Prostate gland (tissue), 2 donors: Measurements from ENCODE around the gene MAD1L1. TPM values are rescaled to one million over a fixed set of nuclear protein-coding genes. Genes with fewer than 3 reads are reported as not detected.

Experiments used
- DNase-seq: peaks from one replicate; pipeline ENCODE4 v3.0.0-alpha.2; 2019; ENCODE audit warnings: low spot score
- H3K27ac ChIP-seq, 2 donors: fragments of 200-600 bp; sonication (generic); 2 replicates each; pipeline ENCODE4 v1.5.1; 2017 to 2019
- H3K27me3 ChIP-seq: fragments of 200-600 bp; sonication (generic); replicated peaks from 2 replicates; pipeline ENCODE4 v1.5.1; 2019; ENCODE audit not compliant: insufficient read depth
- H3K36me3 ChIP-seq, 2 donors: fragments of 200-600 bp; sonication (generic); 1 replicate in 1 of 2; 2 replicates in 1 of 2; pipeline versions ENCODE4 v1.5.1 to v1.8.1; 2017 to 2019
- H3K4me1 ChIP-seq: fragments of 200-600 bp; sonication (generic); replicated peaks from 2 replicates; pipeline ENCODE4 v1.5.1; 2019
- H3K4me3 ChIP-seq, 2 donors: fragments of 200-600 bp; sonication (generic); 2 replicates each; pipeline ENCODE4 v1.5.1; 2017 to 2019
- H3K9me3 ChIP-seq: fragments of 200-600 bp; sonication (generic); 2 replicates; pipeline ENCODE4 v1.5.1; 2017
- CTCF ChIP-seq, 4 experiments: fragments of 200-600 bp in 2 of 4; fragments of 450-650 bp in 2 of 4; sonication (generic) in 2 of 4; IDR thresholded peaks; 1 replicate in 3 of 4; 2 replicates in 1 of 4; pipeline ENCODE4 v1.5.1; 2016 to 2019; ENCODE audit warnings: antibody characterized with exemption in 4 of 4, mild to moderate bottlenecking in 2 of 4, moderate library complexity in 2 of 4
- POLR2A ChIP-seq: fragments of 450-650 bp; IDR thresholded peaks from one replicate; pipeline ENCODE4 v1.6.1; 2016; ENCODE audit warnings: antibody characterized with exemption, mild to moderate bottlenecking
- POLR2AphosphoS5 ChIP-seq: sonication (generic); formaldehyde crosslinking; IDR thresholded peaks from one replicate; pipeline ENCODE4 v1.6.1; 2017; ENCODE audit warnings: antibody characterized with exemption
- WGBS: methylation state at CpG from one replicate; pipeline ENCODE4 v1.1.5; 2018; 5-methylcytosine and 5-hydroxymethylcytosine counted together
- intact Hi-C: fragments of 100-400 bp; cut with DNase I; formaldehyde crosslinking; loops from one replicate; pipeline ENCODE4 v1.14.2; 2022
- total RNA-seq, 2 donors: library from RNA; depleted of rRNA; stranded (reverse); fragments of >200 nt; gene quantifications; one replicate each; pipeline ENCODE4 v1.1.0, GENCODE V29; 2016

Gene MAD1L1
- total RNA-seq, 2 donors from 2014 or later = 79.3 to 91.9 TPM

DNA sequence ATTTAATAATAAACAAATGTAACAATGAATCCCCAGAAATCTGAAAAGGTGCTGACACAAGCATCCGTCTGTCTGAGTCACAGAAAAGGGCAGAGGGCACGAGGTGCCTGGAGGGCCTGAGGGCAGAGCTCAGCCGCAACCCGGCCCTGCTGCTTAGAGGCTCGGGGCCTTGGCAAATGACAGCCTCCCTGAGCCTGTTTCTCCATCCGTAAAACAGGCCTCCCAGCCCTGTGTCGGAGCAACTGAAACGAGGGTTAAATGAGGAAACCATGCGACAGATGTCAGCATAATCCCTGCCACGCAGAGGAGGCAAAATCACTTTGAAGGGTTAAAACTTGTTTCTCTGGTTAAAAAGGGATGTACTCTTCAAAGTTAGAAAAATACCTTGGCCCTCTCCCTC lies 34.2 kb upstream of the MAD1L1 start:
- WGBS = 73% methylated on average over 10 of the region's 10 CpGs

GRCh38 chr7:2264158-2264557 lies 31.4 kb upstream of the MAD1L1 start:
- Histone ChIP-seq H3K9me3 (no peaks in the 10 kb centered on the region), H3K27me3 (no peaks in the 10 kb centered on the region), H3K4me1 (no peaks in the 10 kb centered on the region), H3K36me3 (no peaks in the 10 kb centered on the region), H3K4me3 (no peak overlapping the region), H3K27ac (no peak overlapping the region)
- intact Hi-C loops = no loop called here
- DNase-seq = no peak
- TF ChIP-seq POLR2A (no peak), CTCF (IDR thresholded peaks at IDR 0.05) (no peak), POLR2AphosphoS5 (no peak)
- WGBS = 95% methylated on average over 23 of the region's 23 CpGs

More for the DNA sequence above, 34.2 kb upstream of the MAD1L1 start:
- TF ChIP-seq POLR2AphosphoS5 (no peak), CTCF (IDR thresholded peaks at IDR 0.05) (no peak), POLR2A (no peak)
- Histone ChIP-seq H3K36me3 (no peaks in the 10 kb centered on the region), H3K27me3 (no peaks in the 10 kb centered on the region), H3K4me1 (no peaks in the 10 kb centered on the region), H3K9me3 (no peaks in the 10 kb centered on the region), H3K27ac (no peak overlapping the region), H3K4me3 (no peak overlapping the region)
- intact Hi-C loops = no loop called here
- DNase-seq = no peak

DNA sequence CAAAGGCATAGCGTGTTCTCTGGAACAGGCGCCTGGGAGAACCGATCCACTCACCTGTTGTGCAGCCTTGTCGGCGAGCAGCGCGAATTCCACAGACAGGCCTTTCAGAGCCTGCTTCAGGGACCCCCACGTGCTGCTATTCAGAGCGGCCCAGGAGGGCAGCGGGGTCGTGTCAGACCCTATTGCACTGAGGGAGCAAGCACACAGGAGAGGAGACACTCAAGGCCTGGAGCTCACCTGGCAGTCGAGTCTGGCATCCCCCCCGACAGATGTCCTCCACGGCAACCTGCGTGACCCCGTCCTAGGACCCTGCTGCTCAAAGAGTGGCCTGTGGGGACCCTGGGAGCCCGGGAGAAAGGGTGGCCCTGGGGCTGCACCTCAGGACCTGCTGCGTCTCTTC lies 30.4 kb upstream of the MAD1L1 start:
- no peak overlapping the region for H3K4me3 ChIP-seq
- no peak for DNase-seq
- H3K4me1 ChIP-seq = no peaks in the 10 kb centered on the region
- H3K27ac ChIP-seq = no peak overlapping the region
- intact Hi-C loops = no loop called here
- no peaks in the 10 kb centered on the region for H3K36me3 ChIP-seq
- no peaks in the 10 kb centered on the region for H3K9me3 ChIP-seq
- TF ChIP-seq CTCF (IDR thresholded peaks at IDR 0.05) = no peak
- no peak for TF ChIP-seq POLR2A
- no peak for TF ChIP-seq POLR2AphosphoS5
- 93% methylated on average over 18 of the region's 18 CpGs for WGBS
- no peaks in the 10 kb centered on the region for H3K27me3 ChIP-seq

- H3K27ac ChIP-seq = no peak overlapping the region
- no peak for TF ChIP-seq POLR2A
- intact Hi-C loops = no loop called here
- WGBS = 85% methylated on average over 14 of the region's 14 CpGs
- H3K4me1 ChIP-seq = no peaks in the 10 kb centered on the region
- H3K36me3 ChIP-seq = no peaks in the 10 kb centered on the region
- no peak for DNase-seq
- H3K4me3 ChIP-seq = no peak overlapping the region
- no peaks in the 10 kb centered on the region for H3K9me3 ChIP-seq
- no peaks in the 10 kb centered on the region for H3K27me3 ChIP-seq
Observed at GRCh38 chr7:2261611-2262010, 28.9 kb upstream of the MAD1L1 start.

DNA sequence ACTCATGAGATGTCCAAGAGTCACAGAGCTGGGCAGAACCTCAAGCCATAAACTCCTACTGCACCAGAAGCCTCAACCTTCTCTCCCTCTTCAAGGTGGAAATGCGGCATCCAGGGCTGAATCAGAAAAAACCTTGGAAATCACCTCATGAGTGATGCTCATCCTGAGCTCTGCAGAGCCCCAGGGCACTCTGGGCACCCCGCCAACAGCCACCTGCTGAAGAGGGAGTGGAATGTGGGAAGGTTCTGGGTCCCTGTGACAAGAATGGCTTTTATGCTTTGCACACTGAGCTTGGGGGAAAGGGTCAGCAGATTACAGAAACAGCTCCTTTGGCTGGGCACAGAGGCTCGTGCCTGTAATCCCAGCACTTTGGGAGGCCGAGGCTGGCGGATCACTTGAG lies 28.1 kb upstream of the MAD1L1 start:
- no peaks in the 10 kb centered on the region for H3K9me3 ChIP-seq
- no peaks in the 10 kb centered on the region for H3K4me1 ChIP-seq
- intact Hi-C loops = no loop called here
- no peak overlapping the region for H3K27ac ChIP-seq
- H3K4me3 ChIP-seq = no peak overlapping the region
- no peak for DNase-seq
- H3K27me3 ChIP-seq = no peaks in the 10 kb centered on the region
- WGBS = 59% methylated on average over 5 of the region's 5 CpGs
- TF ChIP-seq CTCF (IDR thresholded peaks at IDR 0.05) (no peak), POLR2A (no peak), POLR2AphosphoS5 (no peak)
- no peaks in the 10 kb centered on the region for H3K36me3 ChIP-seq
